Neuron (in vitro differentiated cells): ENCODE measurements around the gene FCER1G.
"Not testable (repeated sequence)": the region's sequence is repeated elsewhere in the genome, so short reads cannot be mapped to it uniquely, and the experiment has no call there.

ENCODE experiments used
- H2AFZ ChIP-seq: one replicate; pipeline ENCODE4 v1.6.1; 2013; ENCODE audit warnings: low read depth, mild to moderate bottlenecking, inconsistent platforms, low read length, moderate library complexity
- H3K27me3 ChIP-seq: one replicate; pipeline ENCODE4 v1.6.1; 2013; ENCODE audit warnings: low read length; ENCODE audit not compliant: insufficient read depth
- H3K36me3 ChIP-seq: one replicate; pipeline ENCODE4 v1.6.1; 2013; ENCODE audit warnings: low read length; ENCODE audit not compliant: insufficient read depth
- H3K4me1 ChIP-seq: one replicate; pipeline ENCODE4 v1.6.1; 2013; ENCODE audit warnings: low read length; ENCODE audit not compliant: insufficient read depth
- H3K4me3 ChIP-seq: 2 replicates; pipeline ENCODE4 v1.5.1; 2013; ENCODE audit warnings: mild to moderate bottlenecking, low read length, moderate library complexity
- H3K9me3 ChIP-seq: one replicate; pipeline ENCODE4 v1.6.1; 2013; ENCODE audit warnings: low read length

The FCER1G gene

DNA sequence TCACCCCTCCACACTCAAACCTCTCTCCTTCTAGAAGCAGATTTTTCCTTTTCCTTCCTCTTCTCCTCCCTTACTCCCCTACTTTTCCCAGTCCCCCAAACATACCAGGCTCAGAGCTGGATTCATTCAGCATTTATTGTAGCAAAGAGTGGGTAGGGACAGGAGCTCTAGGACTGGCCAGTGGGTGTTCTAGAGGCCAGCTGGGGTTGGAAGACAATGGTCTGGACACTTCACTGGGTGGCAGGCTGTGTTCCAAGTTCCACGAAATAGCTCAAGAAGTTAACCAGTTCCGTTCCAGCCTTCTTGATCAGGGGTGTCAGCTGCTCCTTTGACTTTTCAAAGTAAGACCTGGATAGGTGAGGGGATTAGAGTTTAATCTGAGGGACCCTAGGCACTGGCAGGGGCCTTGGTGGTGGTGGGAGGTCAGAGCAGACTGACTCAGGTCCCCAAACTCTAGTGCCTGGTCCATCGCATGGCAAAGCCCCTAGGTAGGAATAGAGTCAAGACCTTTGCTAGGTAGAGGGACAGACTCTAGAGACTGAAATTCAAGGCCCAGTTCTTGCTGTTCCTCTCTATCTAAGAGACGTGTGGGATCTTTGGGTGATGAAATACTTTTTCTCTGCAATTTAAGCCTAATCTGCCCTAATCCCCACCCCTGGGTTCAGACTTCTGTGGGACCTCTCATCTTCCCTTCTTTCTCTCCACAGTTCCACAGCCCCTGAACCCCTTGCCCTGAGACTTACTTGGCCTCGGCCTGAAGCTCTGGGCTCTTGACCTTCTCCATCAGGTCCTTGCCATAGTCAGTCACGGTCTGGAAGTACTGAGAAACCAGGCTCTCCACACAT lies 7.3 kb downstream of the FCER1G start:
- Histone ChIP-seq H3K9me3 (no peaks in the 10 kb centered on the region), H3K4me1 (peaks cover 10% of the 10 kb centered on the region), H3K4me3 (no peak overlapping the region), H3K27me3 (no peaks in the 10 kb centered on the region), H2AFZ (no peak overlapping the region), H3K36me3 (no peaks in the 10 kb centered on the region)

GRCh38 chr1:161223805-161224694 lies 9.0 kb downstream of the FCER1G start:
- Histone ChIP-seq H3K4me3 (no peak overlapping the region), H3K27me3 (no peaks in the 10 kb centered on the region)

DNA sequence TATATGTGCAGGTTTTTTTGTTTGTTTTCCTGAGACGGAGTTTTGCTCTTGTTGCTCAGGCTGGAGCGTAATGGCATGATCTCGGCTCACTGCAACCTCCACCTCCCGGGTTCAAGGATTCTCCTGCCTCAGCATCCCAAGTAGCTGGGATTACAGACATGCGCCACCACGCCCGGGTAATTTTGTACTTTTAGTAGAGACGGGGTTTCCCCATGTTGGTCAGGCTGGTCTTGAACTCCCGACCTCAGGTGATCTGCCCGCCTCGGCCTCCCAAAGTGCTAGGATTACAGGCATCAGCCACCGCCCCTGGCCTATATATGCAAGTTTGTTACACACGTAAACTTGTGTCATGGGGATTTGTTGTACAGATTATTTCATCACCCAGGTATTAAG lies 9.6 kb downstream of the FCER1G start:
- H3K4me1 ChIP-seq, H3K27me3 ChIP-seq, H2AFZ ChIP-seq, H3K4me3 ChIP-seq, H3K9me3 ChIP-seq: not testable (repeated sequence)
- peaks cover 18% of the 10 kb centered on the region for H3K36me3 ChIP-seq

More at GRCh38 chr1:161223805-161224694, 9.0 kb downstream of the FCER1G start:
- Histone ChIP-seq H3K9me3 (no peaks in the 10 kb centered on the region), H2AFZ (no peak overlapping the region), H3K4me1 (peaks cover 10% of the 10 kb centered on the region), H3K36me3 (peaks cover 13% of the 10 kb centered on the region)

DNA sequence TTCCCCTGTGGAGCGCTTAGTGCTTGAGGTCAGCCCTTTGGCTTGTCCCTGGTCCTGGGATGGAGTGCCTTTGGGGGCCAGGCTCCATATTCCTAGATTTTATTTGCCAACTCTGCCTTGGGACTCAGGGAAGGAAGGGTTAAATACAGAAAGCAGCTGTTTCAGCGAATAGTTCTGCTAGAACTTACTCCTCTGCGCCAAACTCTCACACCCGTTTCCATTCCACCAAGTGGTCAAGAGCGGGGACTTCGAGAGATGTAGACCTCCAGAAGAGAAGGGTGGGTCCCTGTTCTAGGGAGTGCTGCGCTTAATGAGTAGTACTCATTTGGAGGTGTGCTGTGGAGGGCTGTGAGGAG lies 10.1 kb downstream of the FCER1G start:
- Histone ChIP-seq H3K27me3 (no peaks in the 10 kb centered on the region), H3K36me3 (peaks cover 19% of the 10 kb centered on the region), H3K9me3 (no peaks in the 10 kb centered on the region), H3K4me3 (no peak overlapping the region), H3K4me1 (peaks cover 10% of the 10 kb centered on the region), H2AFZ (peak overlapping the region; percentile 35)

DNA sequence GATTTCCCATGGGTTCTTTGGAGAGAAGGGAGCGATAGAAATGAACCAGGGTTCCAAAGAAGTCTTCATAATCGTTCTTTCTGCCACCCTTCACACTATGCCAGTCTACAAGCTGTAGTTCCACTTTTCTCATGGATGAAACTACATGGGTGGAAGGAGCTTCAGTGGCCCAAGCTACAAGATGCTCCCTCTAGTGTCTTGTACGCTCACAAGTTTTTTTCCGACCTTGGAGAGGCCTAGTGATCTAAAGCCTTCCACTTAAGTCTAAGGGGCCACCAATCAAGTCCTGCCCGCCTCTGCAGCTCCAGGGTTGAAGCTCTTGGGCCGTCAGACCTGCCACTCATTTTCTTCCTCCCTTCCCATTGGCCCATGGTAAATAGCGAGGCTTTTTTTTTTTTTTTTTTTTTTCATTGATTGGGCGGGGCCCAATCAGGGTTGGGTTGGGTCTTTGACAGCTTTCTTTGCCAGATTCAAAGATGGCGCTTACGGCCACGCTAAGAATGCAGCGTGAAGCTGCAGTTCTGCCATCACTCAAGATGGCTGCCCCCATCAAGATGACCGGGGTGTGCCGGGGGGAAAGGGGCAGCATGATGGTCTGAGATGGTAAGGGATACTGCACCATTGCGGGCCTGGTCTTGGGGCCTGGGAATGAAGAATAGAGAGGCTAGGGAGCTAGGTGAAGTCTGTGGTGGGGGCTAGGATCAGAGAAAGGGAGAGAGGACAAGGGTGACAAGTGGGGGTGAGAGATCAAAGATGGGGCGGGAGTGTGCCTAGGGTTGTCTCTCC lies 10.6 kb downstream of the FCER1G start, which contains the start of gene TOMM40L:
Gene TOMM40L, plus strand, starts transcription at position 527 of the 786 bp plus-strand sequence. CDS start 430 bp downstream, outside the sequence.
- Histone ChIP-seq H2AFZ (peak within 1 kb of the TSS; percentile 52), H3K27me3 (no peaks in the 10 kb centered on the region), H3K36me3 (peaks cover 19% of the 10 kb centered on the region), H3K4me1 (peaks cover 10% of the 10 kb centered on the region), H3K9me3 (no peaks in the 10 kb centered on the region), H3K4me3 (peak within 1 kb of the TSS; percentile 90)

GRCh38 chr1:161226320-161226711 lies 11.2 kb downstream of the FCER1G start:
- Histone ChIP-seq H3K4me1 (peaks cover 10% of the 10 kb centered on the region), H3K4me3 (peak overlapping the region; percentile 90), H3K36me3 (peaks cover 19% of the 10 kb centered on the region), H3K9me3 (no peaks in the 10 kb centered on the region), H3K27me3 (no peaks in the 10 kb centered on the region), H2AFZ (peak overlapping the region; percentile 52)

DNA sequence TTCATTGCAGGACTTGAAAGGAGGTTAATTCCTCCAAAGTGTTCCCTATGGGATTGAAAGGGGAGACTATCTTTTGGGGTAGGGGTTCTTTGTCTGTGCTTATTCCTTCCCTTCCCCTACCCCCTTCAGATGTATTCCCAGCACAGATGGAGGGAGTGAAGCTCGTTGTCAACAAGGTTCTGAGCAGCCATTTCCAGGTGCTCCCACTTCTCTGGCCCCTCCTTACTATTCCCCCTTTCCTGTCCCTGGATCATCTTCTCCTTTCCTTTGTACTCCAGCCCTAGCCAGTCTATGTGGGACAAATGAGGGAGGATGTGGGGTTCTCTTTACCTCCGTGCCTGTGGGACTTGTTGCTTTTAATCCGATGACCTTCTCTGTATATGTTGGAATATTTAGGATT lies 11.7 kb downstream of the FCER1G start:
- H3K27me3 ChIP-seq: no peaks in the 10 kb centered on the region
- no peaks in the 10 kb centered on the region for H3K9me3 ChIP-seq
- H3K4me1 ChIP-seq: peaks cover 10% of the 10 kb centered on the region
- H3K36me3 ChIP-seq: peaks cover 19% of the 10 kb centered on the region
- H2AFZ ChIP-seq: peak overlapping the region; percentile 52
- H3K4me3 ChIP-seq: peak overlapping the region; percentile 90

GRCh38 chr1:161227196-161227871 lies 12.2 kb downstream of the FCER1G start:
- Histone ChIP-seq H3K36me3 (peaks cover 19% of the 10 kb centered on the region), H3K27me3 (no peaks in the 10 kb centered on the region), H2AFZ (peak overlapping the region; percentile 52), H3K9me3 (no peaks in the 10 kb centered on the region), H3K4me3 (peak overlapping the region; percentile 90), H3K4me1 (peaks cover 10% of the 10 kb centered on the region)

DNA sequence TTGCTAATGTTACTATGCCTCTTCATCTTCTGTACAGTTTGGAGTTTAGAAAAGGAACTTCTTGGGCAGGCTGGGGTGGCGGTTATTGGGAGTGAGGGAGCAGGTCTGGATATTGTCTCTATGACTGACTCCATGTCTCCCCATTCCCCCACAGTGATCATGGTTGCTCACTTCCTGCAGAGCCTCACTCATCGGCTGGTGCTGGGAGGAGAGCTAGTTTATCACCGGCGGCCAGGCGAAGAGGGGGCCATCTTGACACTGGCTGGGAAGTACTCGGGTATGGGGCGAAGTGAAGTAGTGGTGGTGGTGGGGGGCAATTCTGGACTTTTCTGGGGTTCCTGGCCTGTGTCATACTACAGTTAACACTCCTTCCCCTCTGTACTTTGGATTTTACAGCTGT lies 12.9 kb downstream of the FCER1G start:
- Histone ChIP-seq H2AFZ (no peak overlapping the region), H3K36me3 (peaks cover 19% of the 10 kb centered on the region), H3K9me3 (no peaks in the 10 kb centered on the region), H3K27me3 (no peaks in the 10 kb centered on the region), H3K4me3 (no peak overlapping the region), H3K4me1 (peaks cover 10% of the 10 kb centered on the region)

DNA sequence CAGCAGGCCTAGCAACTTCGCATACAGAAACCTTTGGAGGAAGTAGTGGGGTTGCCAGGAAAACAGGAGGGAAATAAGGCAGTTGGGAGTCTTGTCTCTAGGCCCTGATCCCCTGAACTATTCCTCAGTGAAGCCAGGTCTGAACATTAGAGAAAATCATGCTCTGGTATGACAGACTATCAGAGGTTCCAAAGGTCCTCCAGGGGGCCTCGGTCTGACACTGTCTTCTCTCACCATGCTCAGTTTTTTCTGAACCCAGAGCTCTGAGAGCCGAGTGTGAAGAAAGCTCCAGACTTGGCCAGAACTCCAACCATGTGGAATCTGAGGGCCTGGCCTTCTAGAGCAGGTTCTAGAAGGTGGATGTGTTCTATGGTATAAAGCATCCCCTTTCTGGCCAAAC lies 14.8 kb downstream of the FCER1G start:
- H3K4me1 ChIP-seq: peaks cover 10% of the 10 kb centered on the region
- H3K4me3 ChIP-seq: no peak overlapping the region
- no peaks in the 10 kb centered on the region for H3K27me3 ChIP-seq
- H3K9me3 ChIP-seq: no peaks in the 10 kb centered on the region
- H3K36me3 ChIP-seq: peaks cover 19% of the 10 kb centered on the region
- H2AFZ ChIP-seq: no peak overlapping the region

- Histone ChIP-seq H3K27me3 (no peaks in the 10 kb centered on the region), H2AFZ (no peak overlapping the region), H3K36me3 (peaks cover 19% of the 10 kb centered on the region), H3K4me1 (peaks cover 10% of the 10 kb centered on the region), H3K4me3 (no peak overlapping the region), H3K9me3 (no peaks in the 10 kb centered on the region)
Measured at GRCh38 chr1:161230762-161231161, 15.7 kb downstream of the FCER1G start.

- H3K27me3 ChIP-seq: no peaks in the 10 kb centered on the region
- peaks cover 16% of the 10 kb centered on the region for H3K36me3 ChIP-seq
- no peaks in the 10 kb centered on the region for H3K9me3 ChIP-seq
- H2AFZ ChIP-seq: no peak overlapping the region
- no peaks in the 10 kb centered on the region for H3K4me1 ChIP-seq
- H3K4me3 ChIP-seq: no peak overlapping the region
Measured at GRCh38 chr1:161233102-161233501, 18.0 kb downstream of the FCER1G start.
